RWPE2 (cell line): ENCODE data around the gene FBXL19.

Experiments
- ATAC-seq: fragments of 200-7000 bp; cut with Tn5 transposase; 3 replicates; pipeline ENCODE4 v1.9.1; 2021; ENCODE audit warnings: low read depth
- DNase-seq: peaks from one replicate; pipeline ENCODE4 v3.0.0-alpha.2; 2020; ENCODE audit warnings: low spot score
- H3K27ac ChIP-seq: fragments of 450-650 bp; 2 replicates; pipeline ENCODE4 v1.5.1; 2017; ENCODE audit warnings: mild to moderate bottlenecking; ENCODE audit not compliant: poor library complexity, severe bottlenecking
- H3K27me3 ChIP-seq: fragments of 250-450 bp; sonication (Bioruptor Pico); 2 replicates; pipeline ENCODE4 v1.5.1; 2021; ENCODE audit warnings: mild to moderate bottlenecking, moderate library complexity; ENCODE audit not compliant: insufficient read depth, poor library complexity, severe bottlenecking
- H3K36me3 ChIP-seq: fragments of 250-450 bp; sonication (Bioruptor Pico); 2 replicates; pipeline ENCODE4 v1.5.1; 2020; ENCODE audit warnings: low read depth, mild to moderate bottlenecking, moderate library complexity
- H3K4me1 ChIP-seq: fragments of 250-450 bp; sonication (Bioruptor Pico); 2 replicates; pipeline ENCODE4 v1.5.1; 2021; ENCODE audit warnings: mild to moderate bottlenecking, moderate library complexity; ENCODE audit not compliant: insufficient read depth, poor library complexity, severe bottlenecking
- H3K4me3 ChIP-seq: fragments of 250-450 bp; sonication (Bioruptor Pico); 2 replicates; pipeline ENCODE4 v1.5.1; 2021; ENCODE audit warnings: mild to moderate bottlenecking, moderate library complexity; ENCODE audit not compliant: severe bottlenecking
- H3K9me3 ChIP-seq: fragments of 250-450 bp; sonication (Bioruptor Pico); 2 replicates; pipeline ENCODE4 v1.5.1; 2021; ENCODE audit warnings: mild to moderate bottlenecking, moderate library complexity; ENCODE audit not compliant: severe bottlenecking
- CTCF ChIP-seq: fragments of 450-650 bp; IDR thresholded peaks from one replicate; pipeline ENCODE4 v1.5.1; 2017; ENCODE audit warnings: mild to moderate bottlenecking, moderate library complexity; ENCODE audit not compliant: poor library complexity, severe bottlenecking

The FBXL19 gene

GRCh38 chr16:30979170-30980022, 56.0 kb downstream of the FBXL19 start:
- ATAC-seq (no peak), DNase-seq (no peak)
- H3K9me3 ChIP-seq: no peaks in the 10 kb centered on the region
- peaks cover 50% of the 10 kb centered on the region for H3K36me3 ChIP-seq
- no peak for TF ChIP-seq CTCF
- H3K4me1 ChIP-seq: no peaks in the 10 kb centered on the region
- no peaks in the 10 kb centered on the region for H3K27me3 ChIP-seq
- no peak overlapping the region for H3K4me3 ChIP-seq
- H3K27ac ChIP-seq: no peak overlapping the region

GRCh38 chr16:30980023-30980371, 56.6 kb downstream of the FBXL19 start:
- Histone ChIP-seq H3K4me3 (no peak overlapping the region), H3K27ac (no peak overlapping the region), H3K4me1 (no peaks in the 10 kb centered on the region), H3K36me3 (peaks cover 49% of the 10 kb centered on the region), H3K9me3 (no peaks in the 10 kb centered on the region), H3K27me3 (no peaks in the 10 kb centered on the region)
- peak; percentile 60 for DNase-seq
- ATAC-seq: no peak
- TF ChIP-seq CTCF: no peak

- no peaks in the 10 kb centered on the region for H3K27me3 ChIP-seq
- H3K9me3 ChIP-seq: no peaks in the 10 kb centered on the region
- no peak overlapping the region for H3K27ac ChIP-seq
- ATAC-seq (no peak), DNase-seq (peak; percentile 70)
- H3K36me3 ChIP-seq: peaks cover 49% of the 10 kb centered on the region
- no peaks in the 10 kb centered on the region for H3K4me1 ChIP-seq
- no peak overlapping the region for H3K4me3 ChIP-seq
- no peak for TF ChIP-seq CTCF
These were observed 57.1 kb downstream of the FBXL19 start for GRCh38 chr16:30980434-30980833.

- no peak for TF ChIP-seq CTCF
- H3K4me3 ChIP-seq: no peak overlapping the region
- H3K4me1 ChIP-seq: no peaks in the 10 kb centered on the region
- H3K9me3 ChIP-seq: no peaks in the 10 kb centered on the region
- no peak for DNase-seq
- H3K27ac ChIP-seq: no peak overlapping the region
- H3K36me3 ChIP-seq: peaks cover 44% of the 10 kb centered on the region
- H3K27me3 ChIP-seq: no peaks in the 10 kb centered on the region
- no peak for ATAC-seq
These were observed 57.6 kb downstream of the FBXL19 start for GRCh38 chr16:30980959-30981358.
